ENCODE results near the gene KIF26B. TPM values are rescaled to one million over a fixed set of nuclear protein-coding genes. Genes with fewer than 3 reads are reported as not detected.
A peak's percentile ranks its signal among the peaks of the same experiment; 100 is the strongest.

The KIF26B gene
- total and polyA plus RNA-seq, 3 experiments from 2014 or later = 0.11 to 0.16 TPM; not detected in 1

GRCh38 chr1:245142976-245143375, 11.8 kb upstream of the KIF26B start:
- no peak for DNase-seq
- Mint-ChIP-seq H3K36me3 (no peaks in the 10 kb centered on the region), H3K9me3 (peaks cover 0 to 3% (median 0%) of the 10 kb centered on the region in 5 donors), H3K27ac (no peak overlapping the region), H3K4me1 (no peaks in the 10 kb centered on the region), H3K4me3 (no peak overlapping the region), H3K27me3 (peaks cover 12 to 25% of the 10 kb centered on the region in 2 donors)
- no peak overlapping the region for H3K4me3 ChIP-seq (ENCODE audit: low read length)
- ChIA-PET CTCF (no interaction called here), POLR2A (no interaction called here)
- no peaks in the 10 kb centered on the region for H3K36me3 ChIP-seq (ENCODE audit: insufficient read depth, low read length)
- H3K27me3 ChIP-seq (ENCODE audit: insufficient read depth, low read length, poor library complexity, severe bottlenecking) = no peaks in the 10 kb centered on the region
- H3K4me1 ChIP-seq (ENCODE audit: insufficient read depth, low read length) = no peaks in the 10 kb centered on the region
- no peak overlapping the region for H3K27ac ChIP-seq (ENCODE audit: low read depth, low read length)
- H3K9me3 ChIP-seq (ENCODE audit: low read length) = no peaks in the 10 kb centered on the region

- Histone ChIP-seq H3K4me1 (ENCODE audit: insufficient read depth, low read length) (no peaks in the 10 kb centered on the region), H3K36me3 (ENCODE audit: insufficient read depth, low read length) (no peaks in the 10 kb centered on the region), H3K27ac (ENCODE audit: low read depth, low read length) (no peak overlapping the region), H3K27me3 (ENCODE audit: insufficient read depth, low read length, poor library complexity, severe bottlenecking) (no peaks in the 10 kb centered on the region), H3K4me3 (ENCODE audit: low read length) (no peak overlapping the region), H3K9me3 (ENCODE audit: low read length) (no peaks in the 10 kb centered on the region)
- no peaks in the 10 kb centered on the region for H3K4me1 Mint-ChIP-seq
- peaks cover 0 to 3% (median 0%) of the 10 kb centered on the region in 5 donors for H3K9me3 Mint-ChIP-seq
- H3K27ac Mint-ChIP-seq = no peak overlapping the region
- DNase-seq = no peak
- peaks cover 14 to 25% of the 10 kb centered on the region in 2 donors for H3K27me3 Mint-ChIP-seq
- H3K4me3 Mint-ChIP-seq = no peak overlapping the region
- ChIA-PET POLR2A (no interaction called here), CTCF (interaction anchor here (1.6 kb wide), 1 partner anchor 9 kb away, joined by 4 read pairs; no protein-coding TSS in a partner anchor)
- H3K36me3 Mint-ChIP-seq = no peaks in the 10 kb centered on the region
These were observed 10.9 kb upstream of the KIF26B start for GRCh38 chr1:245143849-245144248.

- H3K36me3 ChIP-seq (ENCODE audit: insufficient read depth, low read length) = no peaks in the 10 kb centered on the region
- no peak overlapping the region for H3K4me3 ChIP-seq (ENCODE audit: low read length)
- H3K27ac ChIP-seq (ENCODE audit: low read depth, low read length) = no peak overlapping the region
- H3K9me3 ChIP-seq (ENCODE audit: low read length) = no peaks in the 10 kb centered on the region
- POLR2A ChIA-PET = no interaction called here
- peaks cover 18 to 55% of the 10 kb centered on the region in 2 donors for H3K27me3 Mint-ChIP-seq
- CTCF ChIA-PET = no interaction called here
- H3K36me3 Mint-ChIP-seq = no peaks in the 10 kb centered on the region
- H3K27me3 ChIP-seq (ENCODE audit: insufficient read depth, low read length, poor library complexity, severe bottlenecking) = no peaks in the 10 kb centered on the region
- no peak for DNase-seq
- peaks cover under 1% of the 10 kb centered on the region for H3K4me1 ChIP-seq (ENCODE audit: insufficient read depth, low read length)
- peaks cover 0 to 2% (median 0%) of the 10 kb centered on the region in 5 donors for H3K9me3 Mint-ChIP-seq
- H3K27ac Mint-ChIP-seq = no peak overlapping the region
- H3K4me1 Mint-ChIP-seq = peaks cover 3 to 6% (median 4%) of the 10 kb centered on the region in 3 donors
- H3K4me3 Mint-ChIP-seq = no peak overlapping the region
These were observed 6.7 kb upstream of the KIF26B start for GRCh38 chr1:245148069-245148468.

- Mint-ChIP-seq H3K27me3 (peaks cover 26 to 63% of the 10 kb centered on the region in 2 donors), H3K27ac (no peak overlapping the region), H3K4me1 (peaks cover 10 to 13% (median 12%) of the 10 kb centered on the region in 3 donors), H3K9me3 (peaks cover 0 to 3% (median 0%) of the 10 kb centered on the region in 5 donors), H3K4me3 (no peak overlapping the region), H3K36me3 (no peaks in the 10 kb centered on the region)
- CTCF ChIA-PET = no interaction called here
- H3K4me3 ChIP-seq (ENCODE audit: low read length) = no peak overlapping the region
- no peaks in the 10 kb centered on the region for H3K36me3 ChIP-seq (ENCODE audit: insufficient read depth, low read length)
- no peaks in the 10 kb centered on the region for H3K9me3 ChIP-seq (ENCODE audit: low read length)
- H3K4me1 ChIP-seq (ENCODE audit: insufficient read depth, low read length) = peaks cover 8% of the 10 kb centered on the region
- H3K27ac ChIP-seq (ENCODE audit: low read depth, low read length) = no peak overlapping the region
- H3K27me3 ChIP-seq (ENCODE audit: insufficient read depth, low read length, poor library complexity, severe bottlenecking) = peaks cover 7% of the 10 kb centered on the region
- no peak for DNase-seq
- POLR2A ChIA-PET = no interaction called here
These were observed 5.9 kb upstream of the KIF26B start for GRCh38 chr1:245148861-245149260.

- ChIA-PET CTCF (interaction anchor here (0.8 to 2.3 kb wide), 6 partner anchors 8 to 854 kb away, joined by 3 to 12 read pairs (median 4); no protein-coding TSS in a partner anchor), POLR2A (no interaction called here)
- H3K4me3 Mint-ChIP-seq = peak overlapping the region; percentile 83 to 91 (median 86)
- H3K27me3 Mint-ChIP-seq = peaks cover 40 to 74% of the 10 kb centered on the region in 2 donors
- H3K36me3 ChIP-seq (ENCODE audit: insufficient read depth, low read length) = no peaks in the 10 kb centered on the region
- H3K4me1 ChIP-seq (ENCODE audit: insufficient read depth, low read length) = peaks cover 23% of the 10 kb centered on the region
- H3K4me1 Mint-ChIP-seq = peaks cover 22 to 33% (median 30%) of the 10 kb centered on the region in 3 donors
- H3K36me3 Mint-ChIP-seq = no peaks in the 10 kb centered on the region
- peaks cover 30% of the 10 kb centered on the region for H3K27me3 ChIP-seq (ENCODE audit: insufficient read depth, low read length, poor library complexity, severe bottlenecking)
- H3K9me3 Mint-ChIP-seq = peaks cover 0 to 3% (median 1%) of the 10 kb centered on the region in 5 donors
- H3K9me3 ChIP-seq (ENCODE audit: low read length) = no peaks in the 10 kb centered on the region
- peak; percentile 26 to 72 (median 58) for DNase-seq
- no peak overlapping the region for H3K27ac ChIP-seq (ENCODE audit: low read depth, low read length)
- peak overlapping the region; percentile 76 for H3K4me3 ChIP-seq (ENCODE audit: low read length)
- peak overlapping the region in 1 of 8 donors; percentile 27 for H3K27ac Mint-ChIP-seq
These were observed 1.7 kb upstream of the KIF26B start for GRCh38 chr1:245153081-245153551.

- Histone ChIP-seq H3K4me1 (ENCODE audit: insufficient read depth, low read length) (peaks cover 23% of the 10 kb centered on the region), H3K9me3 (ENCODE audit: low read length) (no peaks in the 10 kb centered on the region), H3K27ac (ENCODE audit: low read depth, low read length) (no peak overlapping the region), H3K36me3 (ENCODE audit: insufficient read depth, low read length) (no peaks in the 10 kb centered on the region), H3K27me3 (ENCODE audit: insufficient read depth, low read length, poor library complexity, severe bottlenecking) (peaks cover 30% of the 10 kb centered on the region), H3K4me3 (ENCODE audit: low read length) (peak overlapping the region; percentile 76)
- Mint-ChIP-seq H3K9me3 (peaks cover 0 to 7% (median 5%) of the 10 kb centered on the region in 5 donors), H3K27ac (no peak overlapping the region), H3K36me3 (peaks cover 0 to 5% (median 0%) of the 10 kb centered on the region in 3 donors), H3K4me3 (peak overlapping the region; percentile 83 to 91 (median 86)), H3K27me3 (peaks cover 43 to 77% of the 10 kb centered on the region in 2 donors), H3K4me1 (peaks cover 22 to 33% (median 30%) of the 10 kb centered on the region in 3 donors)
- ChIA-PET POLR2A (no interaction called here), CTCF (interaction anchor here (0.8 to 2.3 kb wide), 6 partner anchors 9 to 853 kb away, joined by 3 to 12 read pairs (median 4); no protein-coding TSS in a partner anchor)
- peak in 1 of 5 donors; percentile 10 for DNase-seq
These were observed 995 bp upstream of the KIF26B start for GRCh38 chr1:245153552-245154428.

GRCh38 chr1:245155272-245156040, 671 bp downstream of the KIF26B start:
- Mint-ChIP-seq H3K9me3 (peaks cover 5 to 13% (median 9%) of the 10 kb centered on the region in 5 donors), H3K27me3 (peaks cover 40 to 75% of the 10 kb centered on the region in 2 donors), H3K4me3 (peak overlapping the region; percentile 64 to 85 (median 80)), H3K4me1 (peaks cover 22 to 33% (median 30%) of the 10 kb centered on the region in 3 donors), H3K36me3 (peaks cover 0 to 8% (median 0%) of the 10 kb centered on the region in 3 donors), H3K27ac (peak overlapping the region in 1 of 8 donors; percentile 50)
- CTCF ChIA-PET = interaction anchor here (1.3 kb wide), 1 partner anchor 10 kb away, joined by 3 read pairs; no protein-coding TSS in a partner anchor
- DNase-seq = peak in 1 of 5 donors; percentile 9
- Histone ChIP-seq H3K4me3 (ENCODE audit: low read length) (peak overlapping the region; percentile 61), H3K27me3 (ENCODE audit: insufficient read depth, low read length, poor library complexity, severe bottlenecking) (peaks cover 30% of the 10 kb centered on the region), H3K36me3 (ENCODE audit: insufficient read depth, low read length) (no peaks in the 10 kb centered on the region), H3K27ac (ENCODE audit: low read depth, low read length) (no peak overlapping the region), H3K9me3 (ENCODE audit: low read length) (no peaks in the 10 kb centered on the region), H3K4me1 (ENCODE audit: insufficient read depth, low read length) (peaks cover 23% of the 10 kb centered on the region)
- POLR2A ChIA-PET = no interaction called here
